Smooth muscle cell (in vitro differentiated cells): ENCODE measurements around the gene PXMP4. TPM values are rescaled to one million over a fixed set of nuclear protein-coding genes. Genes with fewer than 3 reads are reported as not detected.

Experiments
- DNase-seq: peaks from one replicate; lab custom pipeline; 2025; ENCODE audit not compliant: unreplicated experiment; lab: John Stamatoyannopoulos, UW
- H2AFZ ChIP-seq: fragments of 200-600 bp; sonication (generic); 2 replicates; pipeline ENCODE4 v1.6.0; 2016; ENCODE audit warnings: antibody characterized with exemption, low read depth, mild to moderate bottlenecking
- H3F3A ChIP-seq: fragments of 200-600 bp; sonication (generic); 2 replicates; pipeline ENCODE4 v1.6.0; 2017; ENCODE audit warnings: antibody characterized with exemption, low read depth
- H3K27ac ChIP-seq: fragments of 200-600 bp; sonication (generic); 2 replicates; pipeline ENCODE4 v1.5.1; 2016; ENCODE audit warnings: low read depth, mild to moderate bottlenecking
- H3K27me3 ChIP-seq: fragments of 200-600 bp; sonication (generic); 2 replicates; pipeline ENCODE4 v1.6.1; 2016; ENCODE audit warnings: low read depth, mild to moderate bottlenecking
- H3K36me3 ChIP-seq: fragments of 200-600 bp; sonication (generic); 2 replicates; pipeline ENCODE4 v1.5.1; 2016; ENCODE audit warnings: low read depth
- H3K4me1 ChIP-seq: fragments of 200-600 bp; sonication (generic); 2 replicates; pipeline ENCODE4 v1.5.1; 2016; ENCODE audit warnings: low read depth
- H3K4me2 ChIP-seq: fragments of 200-600 bp; sonication (generic); 2 replicates; pipeline ENCODE4 v1.6.0; 2016; ENCODE audit warnings: mild to moderate bottlenecking
- H3K4me3 ChIP-seq: fragments of 200-600 bp; sonication (generic); 2 replicates; pipeline ENCODE4 v1.5.1; 2016; ENCODE audit warnings: mild to moderate bottlenecking
- H3K79me2 ChIP-seq: fragments of 200-600 bp; sonication (generic); 2 replicates; pipeline ENCODE4 v1.6.0; 2016; ENCODE audit warnings: low read depth, mild to moderate bottlenecking
- H3K9ac ChIP-seq: fragments of 200-600 bp; sonication (generic); 2 replicates; pipeline ENCODE4 v1.6.0; 2016; ENCODE audit warnings: low read depth
- H3K9me3 ChIP-seq: fragments of 200-600 bp; sonication (generic); replicated peaks from 2 replicates; pipeline ENCODE4 v1.5.1; 2016; ENCODE audit warnings: low read depth
- H4K20me1 ChIP-seq: fragments of 200-600 bp; sonication (generic); 2 replicates; pipeline ENCODE4 v1.6.0; 2016; ENCODE audit warnings: low read depth
- WGBS: methylation state at CpG from one replicate; pipeline ENCODE4 v1.1.7; 2016; ENCODE audit warnings: low lambda C conversion rate; 5-methylcytosine and 5-hydroxymethylcytosine counted together
- polyA plus RNA-seq: library from polyadenylated mRNA; unstranded; fragments of >200 nt; fragmentation: Nextera tagmentation; extraction: Ambion mirVana; gene quantifications from 2 replicates; pipeline ENCODE4 v1.2.1, GENCODE V29; 2016
- total RNA-seq: library from RNA; depleted of rRNA; stranded (reverse); fragments of >200 nt; gene quantifications from 2 replicates; pipeline ENCODE4 v1.2.3, GENCODE V29; 2014
- TF ChIP-seq, protein P1 (sequence below): fragments of 200-600 bp; sonication (generic); IDR thresholded peaks from 2 replicates; pipeline ENCODE4 v1.5.1; 2017; ENCODE audit warnings: borderline replicate concordance, mild to moderate bottlenecking, antibody characterized with exemption; ENCODE audit not compliant: insufficient read depth, poor library complexity, severe bottlenecking

The PXMP4 gene
- total RNA-seq = 2.3 and 2.6 TPM in 2 replicates
- 8.1 and 9.4 TPM in 2 replicates for polyA plus RNA-seq

GRCh38 chr20:33719989-33720709, at the start of gene PXMP4:
PXMP4 (minus strand) TSS chr20:33720310; CDS start chr20:33720207, 103 bp downstream.
- H3K36me3 ChIP-seq = no peaks in the 10 kb centered on the region
- H2AFZ ChIP-seq = peak within 1 kb of the TSS; percentile 90
- peak; percentile 27 for DNase-seq
- no peak within 1 kb of the TSS for H3K27ac ChIP-seq
- H4K20me1 ChIP-seq = no peaks in the 10 kb centered on the region
- H3K4me3 ChIP-seq = peak within 1 kb of the TSS; percentile 67
- no peak within 1 kb of the TSS for H3K9ac ChIP-seq
- no peaks in the 10 kb centered on the region for H3K9me3 ChIP-seq
- no peaks in the 10 kb centered on the region for H3K27me3 ChIP-seq
- H3F3A ChIP-seq = no peaks in the 10 kb centered on the region
- TF ChIP-seq, protein P1, sequence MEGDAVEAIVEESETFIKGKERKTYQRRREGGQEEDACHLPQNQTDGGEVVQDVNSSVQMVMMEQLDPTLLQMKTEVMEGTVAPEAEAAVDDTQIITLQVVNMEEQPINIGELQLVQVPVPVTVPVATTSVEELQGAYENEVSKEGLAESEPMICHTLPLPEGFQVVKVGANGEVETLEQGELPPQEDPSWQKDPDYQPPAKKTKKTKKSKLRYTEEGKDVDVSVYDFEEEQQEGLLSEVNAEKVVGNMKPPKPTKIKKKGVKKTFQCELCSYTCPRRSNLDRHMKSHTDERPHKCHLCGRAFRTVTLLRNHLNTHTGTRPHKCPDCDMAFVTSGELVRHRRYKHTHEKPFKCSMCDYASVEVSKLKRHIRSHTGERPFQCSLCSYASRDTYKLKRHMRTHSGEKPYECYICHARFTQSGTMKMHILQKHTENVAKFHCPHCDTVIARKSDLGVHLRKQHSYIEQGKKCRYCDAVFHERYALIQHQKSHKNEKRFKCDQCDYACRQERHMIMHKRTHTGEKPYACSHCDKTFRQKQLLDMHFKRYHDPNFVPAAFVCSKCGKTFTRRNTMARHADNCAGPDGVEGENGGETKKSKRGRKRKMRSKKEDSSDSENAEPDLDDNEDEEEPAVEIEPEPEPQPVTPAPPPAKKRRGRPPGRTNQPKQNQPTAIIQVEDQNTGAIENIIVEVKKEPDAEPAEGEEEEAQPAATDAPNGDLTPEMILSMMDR = no peak
- WGBS = 44% methylated on average over 46 of the region's 46 CpGs
- no peaks in the 10 kb centered on the region for H3K4me1 ChIP-seq
- H3K4me2 ChIP-seq = peak within 1 kb of the TSS; percentile 85
- H3K79me2 ChIP-seq = no peaks in the 10 kb centered on the region

DNA sequence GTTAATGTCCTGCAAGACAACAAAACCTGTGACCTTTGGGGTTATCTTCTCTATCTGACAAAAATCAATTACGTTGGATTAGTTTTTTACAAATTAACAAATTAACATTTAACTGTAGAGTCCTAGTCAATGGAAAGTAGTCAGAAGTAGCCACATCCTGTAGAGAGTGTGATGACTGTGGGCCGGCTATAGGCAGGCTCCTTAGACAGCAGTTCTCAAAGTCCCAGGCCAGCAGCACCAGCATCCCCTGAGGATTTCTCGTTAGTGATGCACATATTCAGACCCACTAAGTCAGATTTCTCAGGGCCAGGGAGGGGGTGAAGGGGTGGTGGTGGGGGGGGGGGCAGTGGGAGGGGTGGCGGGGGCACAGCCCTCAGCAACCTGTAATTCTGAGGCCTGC, 48.9 kb upstream of the PXMP4 start:
- no peaks in the 10 kb centered on the region for H4K20me1 ChIP-seq
- H3K4me3 ChIP-seq = no peak overlapping the region
- no peaks in the 10 kb centered on the region for H3K36me3 ChIP-seq
- no peak overlapping the region for H3K4me2 ChIP-seq
- no peaks in the 10 kb centered on the region for H3K9me3 ChIP-seq
- H3K9ac ChIP-seq = no peak overlapping the region
- no peaks in the 10 kb centered on the region for H3F3A ChIP-seq
- no peaks in the 10 kb centered on the region for H3K79me2 ChIP-seq
- H3K27ac ChIP-seq = no peak overlapping the region
- H3K27me3 ChIP-seq = no peaks in the 10 kb centered on the region
- no peaks in the 10 kb centered on the region for H3K4me1 ChIP-seq
- no peak overlapping the region for H2AFZ ChIP-seq
- 81% methylated on average over 4 of the region's 4 CpGs for WGBS
- DNase-seq = no peak
- TF ChIP-seq, protein P1 = no peak

GRCh38 chr20:33767777-33768138, 47.6 kb upstream of the PXMP4 start:
- TF ChIP-seq, protein P1 = no peak
- no peaks in the 10 kb centered on the region for H3K36me3 ChIP-seq
- no peaks in the 10 kb centered on the region for H3K4me1 ChIP-seq
- no peaks in the 10 kb centered on the region for H3K79me2 ChIP-seq
- 98% methylated on average over 2 of the region's 2 CpGs for WGBS
- H3F3A ChIP-seq = no peaks in the 10 kb centered on the region
- no peak overlapping the region for H3K9ac ChIP-seq
- no peaks in the 10 kb centered on the region for H3K27me3 ChIP-seq
- H3K27ac ChIP-seq = no peak overlapping the region
- H3K4me2 ChIP-seq = no peak overlapping the region
- no peak overlapping the region for H2AFZ ChIP-seq
- DNase-seq = no peak
- H3K9me3 ChIP-seq = no peaks in the 10 kb centered on the region
- H3K4me3 ChIP-seq = no peak overlapping the region
- no peaks in the 10 kb centered on the region for H4K20me1 ChIP-seq

GRCh38 chr20:33766686-33767085, 46.6 kb upstream of the PXMP4 start:
- TF ChIP-seq, protein P1 = no peak
- Histone ChIP-seq H3K27me3 (no peaks in the 10 kb centered on the region), H2AFZ (no peak overlapping the region), H3K4me3 (no peak overlapping the region), H3K36me3 (no peaks in the 10 kb centered on the region), H3K4me2 (no peak overlapping the region), H3K27ac (no peak overlapping the region), H3K4me1 (no peaks in the 10 kb centered on the region), H3F3A (no peaks in the 10 kb centered on the region), H3K9ac (no peak overlapping the region), H3K9me3 (no peaks in the 10 kb centered on the region), H3K79me2 (no peaks in the 10 kb centered on the region), H4K20me1 (no peaks in the 10 kb centered on the region)
- DNase-seq = no peak
- WGBS = 97% methylated on average over 9 of the region's 9 CpGs
